HG03280 (cell line): Measurements from ENCODE around the gene COG4.
"Not testable (repeated sequence)": the region's sequence is repeated elsewhere in the genome, so short reads cannot be mapped to it uniquely, and the experiment has no call there.

Experiments used
- ATAC-seq: cut with Tn5 transposase; IDR thresholded peaks from one replicate; pipeline ENCODE4 v1.9.1; 2021; ENCODE audit warnings: mild to moderate bottlenecking, moderate library complexity; ENCODE audit not compliant: unreplicated experiment

The COG4 gene

GRCh38 chr16:70457446-70458166 is 65.7 kb downstream of the COG4 start:
- ATAC-seq: no peak

- ATAC-seq: no peak
Observed at GRCh38 chr16:70455910-70456309, 67.4 kb downstream of the COG4 start.

GRCh38 chr16:70454222-70455034 is 68.9 kb downstream of the COG4 start, which contains the start of gene FCSK:
FCSK (plus strand) TSS chr16:70454595; CDS start chr16:70463191, 8,596 bp downstream.
- peak; percentile 91 for ATAC-seq

- ATAC-seq: no peak
Observed at GRCh38 chr16:70453892-70454221, 69.5 kb downstream of the COG4 start.

DNA sequence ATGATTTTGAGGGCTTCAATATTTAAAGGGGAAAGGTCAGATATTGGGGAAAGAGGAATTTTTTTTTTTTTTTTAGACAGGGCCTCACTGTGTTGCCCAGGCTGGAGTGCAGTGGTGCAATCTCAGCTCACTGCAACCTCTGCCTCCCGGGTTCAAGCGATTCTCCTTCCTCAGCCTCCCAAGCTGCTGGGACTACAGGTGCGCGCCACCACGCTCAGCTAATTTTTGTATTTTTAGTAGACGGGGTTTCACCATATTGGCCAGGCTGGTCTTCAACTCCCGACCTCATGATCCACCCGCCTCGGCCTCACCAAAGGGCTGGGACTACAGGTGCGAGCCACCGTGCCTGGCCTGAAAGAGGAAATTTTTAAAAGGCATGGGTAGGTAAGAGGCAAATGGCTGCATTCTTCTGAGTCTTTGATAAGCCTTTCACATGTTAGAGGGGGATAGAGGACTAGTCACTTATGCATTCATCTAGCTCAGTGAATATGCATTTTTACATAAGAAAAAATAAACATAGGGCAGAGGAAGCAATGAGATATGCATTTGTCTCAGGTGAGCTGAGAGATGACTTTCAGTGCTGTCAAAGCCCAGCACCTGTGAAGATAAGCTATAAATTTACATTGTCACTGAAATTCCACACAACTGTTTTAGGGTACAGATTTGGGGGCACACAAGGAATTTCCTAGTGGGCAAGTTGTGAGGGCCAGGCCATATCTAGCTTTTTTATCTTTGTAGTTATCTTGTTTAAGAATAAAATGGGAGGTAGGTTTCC is 70.0 kb downstream of the COG4 start:
- ATAC-seq: no peak

DNA sequence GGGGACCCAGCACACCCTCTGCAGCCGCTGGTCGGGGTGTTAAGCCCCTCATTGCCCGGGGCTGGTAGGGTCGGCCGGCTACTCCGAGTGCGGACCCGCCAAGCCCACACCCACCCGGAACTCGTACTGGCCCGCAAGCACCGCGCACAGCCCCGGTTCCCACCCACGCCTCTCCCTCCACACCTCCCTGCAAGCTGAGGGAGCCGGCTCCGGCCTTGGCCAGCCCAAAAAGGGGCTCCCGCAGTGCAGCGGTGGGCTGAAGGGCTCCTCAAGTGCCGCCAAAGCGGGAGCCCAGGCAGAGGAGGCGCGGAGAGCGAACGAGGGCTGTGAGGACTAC is 72.4 kb downstream of the COG4 start:
- ATAC-seq: not testable (repeated sequence)

GRCh38 chr16:70450142-70451003 is 73.0 kb downstream of the COG4 start:
- not testable (repeated sequence) for ATAC-seq

DNA sequence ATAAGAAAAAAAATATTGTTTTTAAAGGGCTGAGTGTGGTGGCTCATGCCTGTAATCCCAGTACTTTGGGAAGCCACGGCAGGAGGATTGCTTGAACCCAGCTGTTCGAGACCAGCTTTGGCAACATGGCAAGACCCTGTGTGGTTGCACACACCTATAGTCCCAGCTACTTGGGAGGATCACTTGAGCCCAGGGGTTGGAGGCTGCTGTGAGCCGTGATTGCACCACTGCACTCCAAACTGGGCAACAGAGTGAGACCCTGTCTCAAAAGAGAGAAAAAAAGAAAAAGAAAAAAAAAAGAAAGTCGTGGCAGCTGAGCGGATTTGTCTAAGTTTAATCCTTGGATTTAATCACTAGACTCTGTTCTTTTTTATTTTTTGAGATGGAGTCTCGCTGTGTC is 75.3 kb downstream of the COG4 start:
- ATAC-seq: no peak

- ATAC-seq: no peak
Observed at GRCh38 chr16:70444249-70445063, 78.9 kb downstream of the COG4 start.

- no peak for ATAC-seq
Observed at GRCh38 chr16:70442344-70442743, 81.0 kb downstream of the COG4 start.

GRCh38 chr16:70441406-70441990 is 81.9 kb downstream of the COG4 start:
- ATAC-seq: no peak

GRCh38 chr16:70440009-70440692 is 83.2 kb downstream of the COG4 start:
- no peak for ATAC-seq

DNA sequence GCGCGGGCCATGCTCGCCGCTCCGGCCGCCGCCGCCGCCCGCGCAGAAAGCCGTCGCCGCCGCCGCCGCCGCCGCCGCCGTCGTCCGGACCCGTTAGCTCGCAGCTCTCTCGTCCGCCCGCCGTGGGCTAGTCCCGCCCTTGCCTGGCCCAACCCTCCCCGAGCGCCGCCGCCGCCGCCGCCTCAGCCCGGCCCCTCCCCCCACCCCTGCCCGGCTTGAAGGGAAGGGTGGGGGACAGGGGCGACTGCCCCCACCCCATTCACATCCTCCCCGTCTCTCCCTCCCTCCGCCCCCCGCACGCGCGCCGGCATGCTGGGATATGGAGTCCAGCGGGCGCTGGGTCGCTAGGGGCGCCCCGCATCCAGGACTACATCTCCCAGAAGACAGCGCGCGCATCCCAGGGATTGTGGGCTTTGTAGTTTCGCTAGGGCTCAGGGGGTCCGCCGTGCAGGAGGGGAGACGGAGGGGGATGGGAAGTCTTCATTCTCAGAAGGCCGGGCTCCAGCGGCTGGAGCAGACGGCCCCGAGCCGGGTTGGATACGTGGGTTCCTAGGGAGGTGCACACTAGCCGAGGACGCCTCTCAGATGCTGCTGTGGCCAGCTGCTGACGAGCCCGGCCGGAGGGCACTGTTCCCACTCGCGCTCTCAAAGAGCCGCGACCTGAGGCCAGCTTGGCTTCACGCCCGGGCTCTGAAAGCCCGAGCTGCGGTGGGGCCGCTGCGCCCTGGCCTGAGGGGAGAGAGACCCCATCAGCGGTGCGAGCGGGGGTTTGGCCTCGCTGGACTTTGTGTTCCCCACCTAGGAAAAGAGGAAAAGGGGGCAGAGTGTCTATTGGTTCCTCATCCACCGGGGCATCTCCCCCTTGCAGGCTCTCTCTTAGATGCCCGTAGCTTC is 84.1 kb downstream of the COG4 start, which contains the start of gene ST3GAL2:
Gene ST3GAL2, minus strand, starts transcription at position 132 of the 894 bp plus-strand sequence. CDS start 40,570 bp downstream, outside the sequence.
- ATAC-seq: peak; percentile 86

GRCh38 chr16:70438585-70438968 is 84.8 kb downstream of the COG4 start:
- no peak for ATAC-seq

- no peak for ATAC-seq
Observed at GRCh38 chr16:70437582-70438557, 85.5 kb downstream of the COG4 start.

DNA sequence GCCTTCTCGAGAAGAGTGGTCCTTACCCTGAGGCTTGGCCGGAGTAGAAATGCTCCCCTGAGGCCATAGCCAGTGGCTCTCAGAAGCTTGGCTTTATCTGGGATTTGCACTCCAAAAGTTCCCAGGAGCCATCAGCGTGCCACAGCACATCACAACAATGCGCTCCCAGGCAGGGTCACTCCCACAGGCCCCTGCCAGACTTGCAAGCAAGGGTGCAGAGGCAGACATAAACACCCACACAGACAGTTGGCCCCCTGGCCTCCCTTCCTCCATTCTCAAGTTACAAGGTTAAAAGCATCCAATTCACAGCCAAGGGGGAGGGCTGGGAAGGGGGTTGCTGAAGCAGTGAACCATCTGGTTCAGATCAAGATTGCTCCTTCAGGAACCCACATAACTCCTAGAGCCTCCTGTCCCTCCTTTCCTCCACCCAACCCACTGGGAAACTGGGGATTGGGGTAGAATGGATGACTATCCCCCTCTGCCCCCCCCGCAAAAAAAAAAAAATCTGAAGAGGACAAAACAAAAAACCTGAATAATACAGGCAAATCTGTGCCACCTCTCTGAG is 86.3 kb downstream of the COG4 start:
- ATAC-seq: no peak
